ENCODE measurements around the gene SH3PXD2A. TPM values are rescaled to one million over a fixed set of nuclear protein-coding genes. Genes with fewer than 3 reads are reported as not detected.
A peak's percentile ranks its signal among the peaks of the same experiment; 100 is the strongest.

The SH3PXD2A gene
- total RNA-seq, 1 donor from 2014 or later = 17.3 TPM

DNA sequence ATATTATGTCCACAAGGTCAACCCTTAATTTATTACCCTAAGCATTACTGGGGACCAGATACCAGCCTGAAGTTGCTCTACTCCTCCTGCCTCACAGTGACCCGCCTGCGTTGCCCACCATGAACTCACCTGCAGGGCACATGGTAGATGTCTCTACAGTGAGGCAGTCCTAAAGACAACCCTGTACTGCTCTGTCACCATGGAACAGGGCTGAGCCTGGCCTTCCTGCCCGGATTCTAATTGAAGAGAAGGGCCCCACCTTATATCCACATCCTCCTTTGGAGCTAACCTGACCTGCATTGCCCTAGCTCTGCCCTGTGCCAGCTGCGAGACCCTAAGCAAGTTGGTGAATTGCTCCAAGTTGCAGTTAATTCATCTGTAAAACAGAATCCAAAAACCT, 4.1 kb downstream of the SH3PXD2A start:
- Histone ChIP-seq H3K79me2 (ENCODE audit: insufficient read depth, low read length) (peaks cover 8% of the 10 kb centered on the region), H4K20me1 (ENCODE audit: insufficient read depth, low read length) (peaks cover 11% of the 10 kb centered on the region), H3K36me3 (ENCODE audit: insufficient read depth, low read length) (no peaks in the 10 kb centered on the region), H3K27me3 (ENCODE audit: insufficient read depth, low read length) (no peaks in the 10 kb centered on the region), H3K9me3 (ENCODE audit: insufficient read depth, low read depth, low read length) (no peaks in the 10 kb centered on the region), H2AFZ (ENCODE audit: low read depth, low read length) (no peak overlapping the region), H3K4me1 (ENCODE audit: insufficient read depth, low read length) (peaks cover 43% of the 10 kb centered on the region), H3K27ac (ENCODE audit: low read depth, low read length) (no peak overlapping the region), H3K4me3 (ENCODE audit: insufficient read depth, low read depth, low read length) (no peak overlapping the region), H3K4me2 (ENCODE audit: low read length) (no peak overlapping the region), H3K9ac (ENCODE audit: low read length) (no peak overlapping the region)
- Mint-ChIP-seq H3K36me3 (ENCODE audit: low read depth, unreplicated experiment) (no peaks in the 10 kb centered on the region), H3K9me3 (ENCODE audit: unreplicated experiment) (no peaks in the 10 kb centered on the region), H3K4me3 (ENCODE audit: unreplicated experiment) (no peak overlapping the region), H3K4me1 (ENCODE audit: low read depth, unreplicated experiment) (peaks cover 19% of the 10 kb centered on the region), H3K27ac (ENCODE audit: unreplicated experiment) (no peak overlapping the region), H3K27me3 (ENCODE audit: low read depth, unreplicated experiment) (no peaks in the 10 kb centered on the region)
- TF ChIP-seq EZH2 (IDR thresholded peaks at IDR 0.05; ENCODE audit: insufficient read depth, low read length) = no peak
- TF ChIP-seq, protein P1, sequence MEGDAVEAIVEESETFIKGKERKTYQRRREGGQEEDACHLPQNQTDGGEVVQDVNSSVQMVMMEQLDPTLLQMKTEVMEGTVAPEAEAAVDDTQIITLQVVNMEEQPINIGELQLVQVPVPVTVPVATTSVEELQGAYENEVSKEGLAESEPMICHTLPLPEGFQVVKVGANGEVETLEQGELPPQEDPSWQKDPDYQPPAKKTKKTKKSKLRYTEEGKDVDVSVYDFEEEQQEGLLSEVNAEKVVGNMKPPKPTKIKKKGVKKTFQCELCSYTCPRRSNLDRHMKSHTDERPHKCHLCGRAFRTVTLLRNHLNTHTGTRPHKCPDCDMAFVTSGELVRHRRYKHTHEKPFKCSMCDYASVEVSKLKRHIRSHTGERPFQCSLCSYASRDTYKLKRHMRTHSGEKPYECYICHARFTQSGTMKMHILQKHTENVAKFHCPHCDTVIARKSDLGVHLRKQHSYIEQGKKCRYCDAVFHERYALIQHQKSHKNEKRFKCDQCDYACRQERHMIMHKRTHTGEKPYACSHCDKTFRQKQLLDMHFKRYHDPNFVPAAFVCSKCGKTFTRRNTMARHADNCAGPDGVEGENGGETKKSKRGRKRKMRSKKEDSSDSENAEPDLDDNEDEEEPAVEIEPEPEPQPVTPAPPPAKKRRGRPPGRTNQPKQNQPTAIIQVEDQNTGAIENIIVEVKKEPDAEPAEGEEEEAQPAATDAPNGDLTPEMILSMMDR (IDR thresholded peaks at IDR 0.05; ENCODE audit: insufficient read depth, low read depth, low read length) = no peak
- FAIRE-seq = no peak
- DNase-seq (ENCODE audit: low read depth) = no peak

DNA sequence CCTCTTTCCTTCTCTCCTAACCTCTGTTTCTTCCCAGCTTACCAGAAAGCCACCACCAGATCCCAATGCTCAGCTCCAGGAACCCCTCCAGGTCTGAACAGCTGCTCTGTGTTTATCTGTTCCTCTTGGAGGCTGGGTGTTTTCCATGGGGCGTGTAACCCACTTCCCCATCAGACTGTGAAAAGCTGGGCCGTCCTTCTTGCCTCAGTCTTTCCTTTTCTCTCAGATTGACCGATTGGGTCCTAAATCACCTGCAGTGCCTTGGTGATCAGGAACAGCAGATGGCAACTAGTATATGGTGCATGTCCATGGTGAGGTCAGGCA, 4.8 kb downstream of the SH3PXD2A start:
- FAIRE-seq = peak; percentile 41
- Histone ChIP-seq H3K4me1 (ENCODE audit: insufficient read depth, low read length) (peaks cover 39% of the 10 kb centered on the region), H3K9ac (ENCODE audit: low read length) (peak overlapping the region; percentile 75), H3K27ac (ENCODE audit: low read depth, low read length) (peak overlapping the region; percentile 84), H3K79me2 (ENCODE audit: insufficient read depth, low read length) (peaks cover 8% of the 10 kb centered on the region), H3K4me3 (ENCODE audit: insufficient read depth, low read depth, low read length) (peak overlapping the region; percentile 31), H4K20me1 (ENCODE audit: insufficient read depth, low read length) (peaks cover 11% of the 10 kb centered on the region), H3K27me3 (ENCODE audit: insufficient read depth, low read length) (no peaks in the 10 kb centered on the region), H3K9me3 (ENCODE audit: insufficient read depth, low read depth, low read length) (no peaks in the 10 kb centered on the region), H2AFZ (ENCODE audit: low read depth, low read length) (peak overlapping the region; percentile 53), H3K4me2 (ENCODE audit: low read length) (peak overlapping the region; percentile 85), H3K36me3 (ENCODE audit: insufficient read depth, low read length) (no peaks in the 10 kb centered on the region)
- Mint-ChIP-seq H3K4me3 (ENCODE audit: unreplicated experiment) (no peak overlapping the region), H3K27me3 (ENCODE audit: low read depth, unreplicated experiment) (no peaks in the 10 kb centered on the region), H3K4me1 (ENCODE audit: low read depth, unreplicated experiment) (peaks cover 24% of the 10 kb centered on the region), H3K9me3 (ENCODE audit: unreplicated experiment) (no peaks in the 10 kb centered on the region), H3K27ac (ENCODE audit: unreplicated experiment) (peak overlapping the region; percentile 88), H3K36me3 (ENCODE audit: low read depth, unreplicated experiment) (peaks cover 1% of the 10 kb centered on the region)
- no peak for DNase-seq (ENCODE audit: low read depth)
- TF ChIP-seq, protein P1 (IDR thresholded peaks at IDR 0.05; ENCODE audit: insufficient read depth, low read depth, low read length) = no peak
- no peak for TF ChIP-seq EZH2 (IDR thresholded peaks at IDR 0.05; ENCODE audit: insufficient read depth, low read length)

DNA sequence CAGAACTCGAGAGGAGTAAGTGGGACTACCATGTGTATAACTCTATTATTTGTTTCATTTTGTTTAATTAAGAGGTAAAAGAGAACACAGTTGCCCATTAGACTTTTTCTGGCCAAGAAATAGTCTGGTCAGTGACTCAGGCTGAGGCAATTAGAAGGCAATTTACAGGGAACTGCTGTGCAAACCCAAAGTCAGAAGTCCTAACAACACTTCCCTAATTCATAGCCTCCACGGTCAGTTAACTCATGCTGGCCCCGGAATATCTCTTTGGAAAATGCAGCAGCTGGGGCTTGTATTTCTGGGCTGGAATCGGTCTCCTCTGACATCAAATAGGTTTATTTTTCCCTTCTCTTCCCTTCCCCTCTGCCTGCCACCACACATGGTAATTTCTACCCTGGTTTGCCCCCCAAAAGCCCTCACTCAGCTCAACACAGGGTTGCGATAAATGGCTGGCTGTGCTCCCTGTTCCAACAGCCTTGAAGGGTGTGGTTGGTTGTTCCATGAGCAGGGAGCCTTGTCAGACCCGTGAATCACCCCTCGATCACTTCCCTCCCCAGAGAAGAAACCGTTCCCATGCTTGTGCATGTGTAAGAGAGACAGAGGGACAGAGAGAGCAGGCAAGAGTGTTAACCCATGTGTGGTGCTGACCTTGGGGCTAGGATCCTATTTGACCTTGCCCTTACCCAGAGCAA, 5.3 kb downstream of the SH3PXD2A start:
- Histone ChIP-seq H4K20me1 (ENCODE audit: insufficient read depth, low read length) (peaks cover 11% of the 10 kb centered on the region), H3K4me1 (ENCODE audit: insufficient read depth, low read length) (peaks cover 39% of the 10 kb centered on the region), H3K27me3 (ENCODE audit: insufficient read depth, low read length) (no peaks in the 10 kb centered on the region), H3K79me2 (ENCODE audit: insufficient read depth, low read length) (peaks cover 8% of the 10 kb centered on the region), H3K9ac (ENCODE audit: low read length) (peak overlapping the region; percentile 75), H3K9me3 (ENCODE audit: insufficient read depth, low read depth, low read length) (no peaks in the 10 kb centered on the region), H3K36me3 (ENCODE audit: insufficient read depth, low read length) (no peaks in the 10 kb centered on the region), H2AFZ (ENCODE audit: low read depth, low read length) (peak overlapping the region; percentile 53), H3K4me2 (ENCODE audit: low read length) (peak overlapping the region; percentile 85), H3K27ac (ENCODE audit: low read depth, low read length) (peak overlapping the region; percentile 84), H3K4me3 (ENCODE audit: insufficient read depth, low read depth, low read length) (peak overlapping the region; percentile 31)
- TF ChIP-seq, protein P1 (IDR thresholded peaks at IDR 0.05; ENCODE audit: insufficient read depth, low read depth, low read length) = no peak
- no peak for TF ChIP-seq EZH2 (IDR thresholded peaks at IDR 0.05; ENCODE audit: insufficient read depth, low read length)
- DNase-seq (ENCODE audit: low read depth) = peak; percentile 91
- Mint-ChIP-seq H3K27ac (ENCODE audit: unreplicated experiment) (peak overlapping the region; percentile 88), H3K4me1 (ENCODE audit: low read depth, unreplicated experiment) (peaks cover 25% of the 10 kb centered on the region), H3K27me3 (ENCODE audit: low read depth, unreplicated experiment) (no peaks in the 10 kb centered on the region), H3K9me3 (ENCODE audit: unreplicated experiment) (no peaks in the 10 kb centered on the region), H3K4me3 (ENCODE audit: unreplicated experiment) (no peak overlapping the region), H3K36me3 (ENCODE audit: low read depth, unreplicated experiment) (peaks cover 2% of the 10 kb centered on the region)
- peak; percentile 98 for FAIRE-seq
